GM18861 (cell line): ENCODE measurements around the gene PIWIL1.

Experiments used
- ATAC-seq: cut with Tn5 transposase; IDR thresholded peaks from one replicate; pipeline ENCODE4 v1.9.1; 2021; ENCODE audit not compliant: unreplicated experiment

PIWIL1 gene

GRCh38 chr12:130336723-130337487 lies 782 bp upstream of the PIWIL1 start:
- no peak for ATAC-seq

GRCh38 chr12:130338794-130339601 lies 1.3 kb downstream of the PIWIL1 start:
- ATAC-seq: no peak

GRCh38 chr12:130339951-130340350 lies 2.3 kb downstream of the PIWIL1 start:
- ATAC-seq: no peak

GRCh38 chr12:130342442-130342841 lies 4.8 kb downstream of the PIWIL1 start:
- ATAC-seq: no peak

- no peak for ATAC-seq
These were observed 5.2 kb downstream of the PIWIL1 start for GRCh38 chr12:130342842-130343241.

- no peak for ATAC-seq
These were observed 6.8 kb downstream of the PIWIL1 start for GRCh38 chr12:130344529-130344928.

GRCh38 chr12:130345292-130345691 lies 7.6 kb downstream of the PIWIL1 start:
- ATAC-seq: no peak

- ATAC-seq: no peak
These were observed 9.9 kb downstream of the PIWIL1 start for GRCh38 chr12:130347588-130347987.

DNA sequence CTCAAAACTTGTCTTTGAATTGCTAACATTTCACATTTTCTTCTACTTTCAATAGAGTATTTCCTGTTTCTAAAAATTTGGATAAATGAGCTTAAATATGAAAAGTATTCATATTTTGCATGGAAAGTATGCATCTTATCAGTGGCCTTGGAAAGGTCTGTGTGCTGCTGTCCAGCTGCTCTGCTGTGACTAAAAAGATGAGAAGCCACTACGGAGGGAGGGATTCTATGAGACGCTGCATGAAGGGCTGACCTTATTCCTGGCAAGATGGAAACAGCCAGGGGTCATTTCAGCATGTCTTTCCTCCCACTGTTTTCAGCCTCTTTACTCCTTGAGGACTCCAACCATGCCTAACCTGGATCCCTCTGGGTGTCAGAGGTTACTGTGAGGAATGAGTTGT lies 13.0 kb downstream of the PIWIL1 start:
- no peak for ATAC-seq

- no peak for ATAC-seq
These were observed 13.6 kb downstream of the PIWIL1 start for GRCh38 chr12:130351326-130351725.

DNA sequence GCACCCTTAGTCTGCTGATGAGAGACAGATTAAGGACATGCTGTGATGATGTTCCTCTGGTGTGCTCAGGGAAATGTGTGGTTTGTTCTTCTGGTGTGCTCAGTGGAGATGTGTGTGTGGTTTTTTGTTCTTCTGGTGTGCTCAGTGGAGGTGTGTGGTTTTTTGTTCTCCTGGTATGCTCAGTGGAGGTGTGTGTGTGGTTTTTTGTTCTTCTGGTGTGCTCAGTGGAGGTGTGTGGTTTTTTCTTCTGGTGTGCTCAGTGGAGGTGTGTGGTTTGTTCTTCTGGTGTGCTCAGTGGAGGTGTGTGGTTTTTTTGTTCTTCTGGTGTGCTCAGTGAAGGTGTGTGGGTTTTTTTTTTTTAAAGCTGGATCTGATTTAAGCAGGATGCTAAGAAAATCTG lies 15.4 kb downstream of the PIWIL1 start:
- no peak for ATAC-seq

DNA sequence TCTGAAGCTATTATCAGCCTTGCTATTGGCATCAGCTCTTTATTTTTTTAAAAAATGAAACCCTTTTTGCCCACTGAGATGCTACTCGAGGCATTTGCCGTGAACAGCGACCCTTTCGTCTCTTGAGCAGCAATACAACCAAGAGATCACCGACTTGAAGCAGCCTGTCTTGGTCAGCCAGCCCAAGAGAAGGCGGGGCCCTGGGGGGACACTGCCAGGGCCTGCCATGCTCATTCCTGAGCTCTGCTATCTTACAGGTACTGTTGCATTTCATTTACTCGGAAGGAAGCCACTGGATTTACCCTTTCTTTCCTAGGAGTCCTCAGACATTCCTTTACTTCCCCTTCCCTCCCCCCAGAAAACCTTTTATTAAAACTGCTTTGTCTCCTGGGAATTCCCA lies 16.7 kb downstream of the PIWIL1 start:
- ATAC-seq: no peak

GRCh38 chr12:130356222-130356621 lies 18.5 kb downstream of the PIWIL1 start:
- ATAC-seq: no peak

DNA sequence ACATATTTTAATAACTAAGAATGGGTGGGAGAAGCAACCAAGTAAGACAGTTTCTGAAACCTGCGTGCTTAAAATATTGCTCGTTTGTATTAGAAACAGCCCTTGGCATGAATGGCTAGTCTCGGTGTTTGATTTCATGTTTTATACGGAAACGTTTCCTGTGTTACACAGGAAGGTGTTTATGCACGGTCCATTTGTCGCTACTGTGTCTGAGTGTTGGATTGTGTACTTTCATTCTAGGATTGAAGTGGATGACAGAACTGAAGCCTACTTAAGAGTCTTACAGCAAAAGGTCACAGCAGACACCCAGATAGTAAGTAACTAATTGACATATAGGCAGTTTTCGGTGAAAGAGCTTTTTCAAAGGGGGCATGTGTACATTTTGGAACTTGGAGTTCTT lies 19.6 kb downstream of the PIWIL1 start:
- ATAC-seq: no peak

DNA sequence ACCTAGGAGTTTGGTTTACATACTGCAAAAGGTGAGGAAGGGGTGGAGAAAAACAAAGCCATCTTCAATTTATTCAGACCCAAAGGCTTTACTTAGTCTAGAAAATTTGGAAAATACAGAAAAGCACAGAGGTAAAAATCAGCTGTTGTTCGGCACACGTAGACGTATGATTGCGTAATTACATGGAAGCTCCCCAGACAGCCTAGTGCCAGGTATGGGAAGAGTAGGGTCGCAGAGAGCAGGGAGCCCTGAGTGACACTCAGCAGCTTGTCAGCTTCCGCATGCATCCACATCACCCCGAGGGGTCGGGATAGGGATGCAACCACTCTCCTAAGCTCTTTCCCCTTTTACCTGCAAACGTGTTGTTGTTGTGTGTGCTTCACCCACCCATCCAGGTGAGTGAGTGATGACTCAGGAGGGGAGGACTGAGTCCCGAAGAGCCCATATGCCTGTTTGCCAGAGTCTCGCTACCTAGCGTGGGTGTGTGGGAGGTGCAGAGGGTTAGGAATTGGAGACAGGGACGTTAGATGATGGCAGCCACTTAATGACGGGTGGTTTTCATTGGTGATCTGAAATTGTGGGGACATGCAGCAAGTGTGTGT lies 20.1 kb downstream of the PIWIL1 start:
- no peak for ATAC-seq

DNA sequence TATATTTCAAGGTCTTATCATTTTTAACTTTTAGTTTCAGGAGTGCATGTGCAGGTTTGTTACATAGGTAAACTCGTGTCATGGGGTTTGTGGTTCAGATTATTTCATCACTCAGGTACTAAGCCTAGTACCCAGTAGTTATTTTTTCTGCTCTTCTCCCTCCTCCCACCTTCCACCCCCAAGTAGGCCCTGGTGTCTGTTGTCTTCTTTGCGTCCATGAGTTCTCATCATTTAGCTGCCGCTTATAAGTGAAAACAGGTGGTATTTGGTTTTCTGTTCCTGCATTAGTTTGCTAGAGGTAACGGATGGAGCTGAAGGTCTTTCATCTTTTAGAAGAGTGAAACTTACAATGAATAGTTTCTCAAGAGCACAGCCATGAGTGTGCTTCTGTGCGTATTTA lies 24.4 kb downstream of the PIWIL1 start:
- no peak for ATAC-seq

DNA sequence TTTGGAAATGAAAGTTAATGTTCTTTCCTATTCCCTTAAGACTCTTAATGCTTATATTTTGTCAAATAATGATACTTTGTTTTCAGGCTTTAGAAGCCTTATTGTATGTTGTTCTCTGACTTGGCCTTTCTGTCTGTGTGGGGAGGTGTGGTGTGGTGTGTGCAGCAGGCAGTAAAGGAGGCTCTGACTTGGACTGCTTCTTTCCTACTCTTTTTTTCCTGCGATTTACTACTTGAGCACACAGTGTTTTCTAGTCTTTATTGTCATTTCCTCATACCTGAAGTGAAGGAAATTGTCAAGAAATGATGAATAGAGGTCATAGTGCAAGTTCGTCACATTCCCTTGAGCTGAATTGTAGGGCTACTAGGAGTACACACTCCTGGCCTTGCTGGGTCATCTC lies 26.9 kb downstream of the PIWIL1 start:
- ATAC-seq: no peak

DNA sequence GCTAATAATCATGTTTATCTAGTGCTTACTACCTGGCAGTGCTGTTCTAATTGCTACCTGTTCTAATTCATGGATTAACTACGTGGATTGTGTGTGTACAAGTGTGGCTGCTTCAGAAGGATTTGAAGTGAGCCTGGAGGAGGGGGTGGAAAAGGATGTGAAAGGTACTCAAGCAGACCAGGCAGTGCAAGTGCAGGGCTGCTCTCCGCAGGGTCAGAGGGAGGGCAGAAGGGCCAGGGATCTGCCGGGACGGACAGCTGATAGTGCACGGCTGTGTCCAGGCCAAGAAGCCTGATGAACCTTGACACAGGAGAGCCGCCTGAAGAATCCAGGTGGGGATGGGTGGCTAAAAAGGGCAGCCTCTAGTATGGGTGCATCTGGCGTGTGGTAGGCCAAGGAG lies 28.5 kb downstream of the PIWIL1 start:
- ATAC-seq: no peak

- ATAC-seq: no peak
These were observed 29.3 kb downstream of the PIWIL1 start for GRCh38 chr12:130367003-130367402.

DNA sequence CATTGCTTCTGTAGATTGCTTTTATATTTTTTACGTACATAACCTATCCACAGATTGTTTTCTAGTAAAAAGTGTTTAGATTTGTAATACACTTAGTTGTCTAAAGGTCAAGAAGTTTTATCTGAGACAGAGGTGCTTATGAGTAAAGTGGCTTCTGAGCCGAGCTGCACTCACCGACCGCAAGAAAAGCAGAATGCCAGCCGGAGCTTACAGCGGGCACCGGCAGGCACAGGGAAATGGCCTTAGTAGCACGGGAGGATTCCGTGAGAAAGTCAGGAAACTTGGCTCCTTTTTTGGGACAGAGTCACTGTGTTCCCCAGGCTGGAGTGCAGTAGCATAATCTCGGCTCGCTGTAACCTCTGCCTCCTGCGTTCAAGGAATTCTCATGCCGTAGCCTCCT lies 29.8 kb downstream of the PIWIL1 start:
- no peak for ATAC-seq

GRCh38 chr12:130369816-130370215 lies 32.1 kb downstream of the PIWIL1 start:
- ATAC-seq: no peak

DNA sequence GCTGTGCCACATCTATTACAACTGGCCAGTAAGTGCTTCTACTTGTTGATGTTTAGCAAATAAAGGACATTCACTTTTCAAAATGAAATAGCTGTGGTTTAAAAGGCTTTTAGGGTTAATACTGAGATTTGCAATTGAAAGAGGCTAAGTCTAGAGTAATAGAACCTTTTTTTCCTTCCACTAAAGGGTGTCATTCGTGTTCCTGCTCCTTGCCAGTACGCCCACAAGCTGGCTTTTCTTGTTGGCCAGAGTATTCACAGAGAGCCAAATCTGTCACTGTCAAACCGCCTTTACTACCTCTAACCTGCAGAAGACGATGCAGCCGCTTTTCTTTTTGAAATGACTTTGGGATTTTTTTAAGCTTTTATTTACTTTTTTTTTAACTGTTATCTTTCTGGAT lies 33.6 kb downstream of the PIWIL1 start:
- ATAC-seq: no peak
